Measurements from ENCODE around the gene ATP2A3. TPM values are rescaled to one million over a fixed set of nuclear protein-coding genes. Genes with fewer than 3 reads are reported as not detected.

Gene ATP2A3
- total and polyA plus RNA-seq, 2 donors (not counting 3 experiments of a cell fraction or from before 2014, with no cell fraction given): 0.37 to 0.55 TPM

DNA sequence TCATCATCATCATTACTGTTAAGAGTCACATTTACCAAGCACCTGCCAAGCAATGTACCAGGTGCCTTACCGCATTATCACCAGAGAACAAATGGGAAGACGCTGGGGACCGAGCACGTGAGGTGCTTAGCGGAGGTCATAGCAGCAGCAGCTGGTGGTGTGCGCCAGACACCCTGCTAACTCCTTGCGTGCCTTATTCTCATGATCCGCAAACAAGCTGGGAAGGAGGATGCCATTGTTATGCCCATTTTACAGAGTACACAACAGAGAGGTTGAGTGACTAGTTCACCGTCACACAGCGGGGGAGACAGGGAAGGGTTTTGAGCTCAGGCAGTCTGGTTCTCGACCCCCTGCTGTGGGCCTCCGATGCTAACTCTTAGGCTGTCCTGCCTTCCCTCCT is 7.3 kb downstream of the ATP2A3 start:
- dilution Hi-C loops (cut with MboI; ENCODE audit: extremely low pct_ligation_motif_present, low sequenced_read_pairs) (no loop called here), intact Hi-C loops (cut with micrococcal nuclease) (no loop called here)
- Histone ChIP-seq H3K27ac (ENCODE audit: insufficient read depth, low read depth, low read length) (no peak overlapping the region), H3K27me3 (ENCODE audit: control insufficient read depth in 2 of 2, insufficient read depth in 2 of 2, low read length in 2 of 2) (peaks cover 3 to 4% of the 10 kb centered on the region in 2 experiments), H3K4me1 (ENCODE audit: control insufficient read depth, extremely low read depth, insufficient read depth, low read length) (peaks cover 5% of the 10 kb centered on the region), H3K79me2 (ENCODE audit: control insufficient read depth, insufficient read depth, low read length) (no peaks in the 10 kb centered on the region), H2AFZ (ENCODE audit: low read depth, low read length) (no peak overlapping the region), H3K9me1 (replicated peaks; ENCODE audit: control insufficient read depth, extremely low read depth, insufficient read depth, low read length) (no peaks in the 10 kb centered on the region), H3K9me3 (replicated peaks; ENCODE audit: control insufficient read depth, insufficient read depth, low read length) (no peaks in the 10 kb centered on the region), H3K4me2 (ENCODE audit: insufficient read depth, low read length) (no peak overlapping the region), H3K36me3 (ENCODE audit: control insufficient read depth in 2 of 2, extremely low read depth in 1 of 2, insufficient read depth in 2 of 2, low read length in 2 of 2) (no peaks in the 10 kb centered on the region), H3K9ac (replicated peaks; ENCODE audit: extremely low read depth, insufficient read depth, low read length) (no peak overlapping the region), H3K4me3 (replicated peaks in 1 of 3; ENCODE audit: insufficient read depth in 1 of 3, low read depth in 1 of 3, low read length in 3 of 3) (no peak overlapping the region), H4K20me1 (replicated peaks; ENCODE audit: control insufficient read depth, extremely low read depth, insufficient read depth, low read length) (no peaks in the 10 kb centered on the region)
- FAIRE-seq (no peak), DNase-seq (ENCODE audit: low read depth, low spot score) (no peak)
- ChIA-PET POLR2A (no interaction called here), CTCF (interaction anchor here (1.1 to 1.5 kb wide), 5 partner anchors 9 to 43 kb away, joined by 3 to 5 read pairs (median 3); no protein-coding TSS in a partner anchor)
- TF ChIP-seq GATA2 (IDR thresholded peaks at IDR 0.05; ENCODE audit: insufficient read depth, insufficient read length, low read depth, low read length): no peak
- BruUV-seq (replicated peaks): no TSS peak

DNA sequence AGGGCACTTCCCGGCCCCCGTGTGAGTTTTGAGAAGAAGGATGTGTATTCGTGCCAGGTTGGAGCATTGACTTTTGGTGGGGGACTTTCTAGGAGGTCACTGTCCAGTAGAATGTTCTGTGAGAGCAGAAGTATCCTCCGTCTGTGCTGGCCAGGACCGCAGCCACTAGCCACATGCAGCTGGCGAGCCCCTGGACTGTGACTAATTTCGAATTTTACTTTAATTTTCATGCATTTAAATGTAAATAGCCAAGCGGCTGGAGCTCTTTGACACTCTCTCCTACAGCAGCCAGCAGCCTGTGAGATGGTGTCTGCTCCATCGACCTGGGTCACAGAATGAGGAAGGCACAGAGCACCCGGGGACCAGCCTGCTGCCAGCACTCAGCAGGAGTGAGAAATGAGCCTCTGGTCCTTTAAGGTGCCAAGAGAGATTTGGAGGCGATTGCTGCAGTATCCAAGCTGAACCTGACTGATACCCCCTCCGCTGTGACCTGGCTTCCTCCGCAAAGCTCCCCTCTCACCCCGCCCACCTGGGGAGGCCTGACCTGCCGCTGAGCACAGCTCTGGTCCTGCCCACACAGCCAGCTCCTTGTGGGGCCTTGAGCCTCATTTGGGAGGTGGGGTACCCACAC is 7.8 kb downstream of the ATP2A3 start:
- FAIRE-seq (no peak), DNase-seq (ENCODE audit: low read depth, low spot score) (no peak)
- no peaks in the 10 kb centered on the region for H3K9me3 ChIP-seq (replicated peaks; ENCODE audit: control insufficient read depth, insufficient read depth, low read length)
- dilution Hi-C loops (cut with MboI; ENCODE audit: extremely low pct_ligation_motif_present, low sequenced_read_pairs): no loop called here
- intact Hi-C loops (cut with micrococcal nuclease): no loop called here
- POLR2A ChIA-PET: no interaction called here
- no peaks in the 10 kb centered on the region for H3K27me3 ChIP-seq (ENCODE audit: control insufficient read depth in 2 of 2, insufficient read depth in 2 of 2, low read length in 2 of 2)
- no peaks in the 10 kb centered on the region for H3K9me1 ChIP-seq (replicated peaks; ENCODE audit: control insufficient read depth, extremely low read depth, insufficient read depth, low read length)
- CTCF ChIA-PET: interaction anchor here (1.1 to 1.5 kb wide), 5 partner anchors 8 to 42 kb away, joined by 3 to 5 read pairs (median 3); no protein-coding TSS in a partner anchor
- no peaks in the 10 kb centered on the region for H3K36me3 ChIP-seq (ENCODE audit: control insufficient read depth in 2 of 2, extremely low read depth in 1 of 2, insufficient read depth in 2 of 2, low read length in 2 of 2)
- no peaks in the 10 kb centered on the region for H3K79me2 ChIP-seq (ENCODE audit: control insufficient read depth, insufficient read depth, low read length)
- no TSS peak for BruUV-seq (replicated peaks)
- TF ChIP-seq POLR2A (IDR thresholded peaks at IDR 0.05; ENCODE audit: low read depth, low read length) (no peak), EZH2 (IDR thresholded peaks at IDR 0.05; ENCODE audit: borderline replicate concordance, low read depth, low read length, severe bottlenecking) (no peak), FOS (IDR thresholded peaks at IDR 0.05; ENCODE audit: borderline replicate concordance, insufficient read depth, low read length) (no peak), POLR2AphosphoS5 (IDR thresholded peaks at IDR 0.05; ENCODE audit: insufficient read depth, low read depth, low read length) (no peak), GATA2 (IDR thresholded peaks at IDR 0.05; ENCODE audit: insufficient read depth, insufficient read length, low read depth, low read length) (no peak), JUN (IDR thresholded peaks at IDR 0.05; ENCODE audit: borderline replicate concordance, insufficient read depth, insufficient read length, low read depth) (no peak), MYC (IDR thresholded peaks at IDR 0.05; ENCODE audit: low read depth, low read length) (no peak)
- TF ChIP-seq, protein P1, sequence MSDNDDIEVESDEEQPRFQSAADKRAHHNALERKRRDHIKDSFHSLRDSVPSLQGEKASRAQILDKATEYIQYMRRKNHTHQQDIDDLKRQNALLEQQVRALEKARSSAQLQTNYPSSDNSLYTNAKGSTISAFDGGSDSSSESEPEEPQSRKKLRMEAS (IDR thresholded peaks at IDR 0.05; ENCODE audit: insufficient read depth, insufficient read length): no peak
- TF ChIP-seq, protein P2, sequence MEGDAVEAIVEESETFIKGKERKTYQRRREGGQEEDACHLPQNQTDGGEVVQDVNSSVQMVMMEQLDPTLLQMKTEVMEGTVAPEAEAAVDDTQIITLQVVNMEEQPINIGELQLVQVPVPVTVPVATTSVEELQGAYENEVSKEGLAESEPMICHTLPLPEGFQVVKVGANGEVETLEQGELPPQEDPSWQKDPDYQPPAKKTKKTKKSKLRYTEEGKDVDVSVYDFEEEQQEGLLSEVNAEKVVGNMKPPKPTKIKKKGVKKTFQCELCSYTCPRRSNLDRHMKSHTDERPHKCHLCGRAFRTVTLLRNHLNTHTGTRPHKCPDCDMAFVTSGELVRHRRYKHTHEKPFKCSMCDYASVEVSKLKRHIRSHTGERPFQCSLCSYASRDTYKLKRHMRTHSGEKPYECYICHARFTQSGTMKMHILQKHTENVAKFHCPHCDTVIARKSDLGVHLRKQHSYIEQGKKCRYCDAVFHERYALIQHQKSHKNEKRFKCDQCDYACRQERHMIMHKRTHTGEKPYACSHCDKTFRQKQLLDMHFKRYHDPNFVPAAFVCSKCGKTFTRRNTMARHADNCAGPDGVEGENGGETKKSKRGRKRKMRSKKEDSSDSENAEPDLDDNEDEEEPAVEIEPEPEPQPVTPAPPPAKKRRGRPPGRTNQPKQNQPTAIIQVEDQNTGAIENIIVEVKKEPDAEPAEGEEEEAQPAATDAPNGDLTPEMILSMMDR (IDR thresholded peaks at IDR 0.05; ENCODE audit: extremely low read depth in 1 of 2, insufficient read depth in 1 of 2, low read depth in 1 of 2, low read length in 2 of 2): no peak
- H3K4me1 ChIP-seq (ENCODE audit: control insufficient read depth, extremely low read depth, insufficient read depth, low read length): peaks cover 5% of the 10 kb centered on the region
- H3K4me2 ChIP-seq (ENCODE audit: insufficient read depth, low read length): no peak overlapping the region
- H2AFZ ChIP-seq (ENCODE audit: low read depth, low read length): no peak overlapping the region
- no peaks in the 10 kb centered on the region for H4K20me1 ChIP-seq (replicated peaks; ENCODE audit: control insufficient read depth, extremely low read depth, insufficient read depth, low read length)
- no peak overlapping the region for H3K9ac ChIP-seq (replicated peaks; ENCODE audit: extremely low read depth, insufficient read depth, low read length)
- H3K4me3 ChIP-seq (replicated peaks in 1 of 3; ENCODE audit: insufficient read depth in 1 of 3, low read depth in 1 of 3, low read length in 3 of 3): no peak overlapping the region
- no peak overlapping the region for H3K27ac ChIP-seq (ENCODE audit: insufficient read depth, low read depth, low read length)
